Measurements from ENCODE around the gene SMCO4. TPM values are rescaled to one million over a fixed set of nuclear protein-coding genes. Genes with fewer than 3 reads are reported as not detected.
A peak's percentile ranks its signal among the peaks of the same experiment; 100 is the strongest.

The SMCO4 gene
- total RNA-seq, 4 donors from 2014 or later: 7.1 to 28.2 (median 13.0) TPM

GRCh38 chr11:93481279-93481678 lies 61.9 kb downstream of the SMCO4 start:
- 44 to 47% methylated on average over 10 to 11 of the region's 16 CpGs for WGBS, 2 donors
- Histone ChIP-seq H3K36me3 (peaks cover 0 to 10% (median 0%) of the 10 kb centered on the region in 3 donors), H3K27ac (peak overlapping the region in 3 of 4 donors; percentile 30 to 67 (median 51)), H3K27me3 (no peaks in the 10 kb centered on the region), H3K4me3 (peak overlapping the region in 1 of 4 donors; percentile 22), H3K4me1 (peaks cover 0 to 38% (median 10%) of the 10 kb centered on the region in 3 donors), H3K9me3 (no peaks in the 10 kb centered on the region)
- intact Hi-C loops (cut with DNase I): no loop called here
- DNase-seq: no peak
- TF ChIP-seq CTCF (IDR thresholded peaks at IDR 0.05) (no peak), POLR2A (IDR thresholded peaks at IDR 0.05) (no peak)

GRCh38 chr11:93480756-93481155 lies 62.4 kb downstream of the SMCO4 start:
- Histone ChIP-seq H3K27me3 (no peaks in the 10 kb centered on the region), H3K4me1 (peaks cover 0 to 38% (median 10%) of the 10 kb centered on the region in 3 donors), H3K27ac (peak overlapping the region in 1 of 4 donors; percentile 67), H3K4me3 (no peak overlapping the region), H3K36me3 (peaks cover 0 to 10% (median 0%) of the 10 kb centered on the region in 3 donors), H3K9me3 (no peaks in the 10 kb centered on the region)
- 38 to 69% methylated on average over 1 of the region's 1 CpG for WGBS, 2 donors
- DNase-seq: no peak
- intact Hi-C loops (cut with DNase I): no loop called here
- TF ChIP-seq CTCF (IDR thresholded peaks at IDR 0.05) (no peak), POLR2A (IDR thresholded peaks at IDR 0.05) (no peak)

- no peak for DNase-seq
- Histone ChIP-seq H3K27me3 (no peaks in the 10 kb centered on the region), H3K36me3 (peaks cover 0 to 10% (median 0%) of the 10 kb centered on the region in 3 donors), H3K9me3 (no peaks in the 10 kb centered on the region), H3K4me1 (peaks cover 0 to 37% (median 10%) of the 10 kb centered on the region in 3 donors), H3K27ac (no peak overlapping the region), H3K4me3 (no peak overlapping the region)
- WGBS, 2 donors: 94 to 98% methylated on average over 6 of the region's 6 CpGs
- intact Hi-C loops (cut with DNase I): no loop called here
- no peak for TF ChIP-seq CTCF (IDR thresholded peaks at IDR 0.05)
- TF ChIP-seq POLR2A (IDR thresholded peaks at IDR 0.05): no peak
These were observed 62.9 kb downstream of the SMCO4 start for GRCh38 chr11:93480256-93480655.

GRCh38 chr11:93478841-93479240 lies 64.3 kb downstream of the SMCO4 start:
- intact Hi-C loops (cut with DNase I): no loop called here
- Histone ChIP-seq H3K4me3 (no peak overlapping the region), H3K27me3 (no peaks in the 10 kb centered on the region), H3K4me1 (peaks cover 0 to 30% (median 10%) of the 10 kb centered on the region in 3 donors), H3K36me3 (peaks cover 0 to 10% (median 0%) of the 10 kb centered on the region in 3 donors), H3K27ac (no peak overlapping the region), H3K9me3 (no peaks in the 10 kb centered on the region)
- WGBS, 2 donors: 100% methylated on average over 1 to 7 of the region's 19 CpGs
- no peak for DNase-seq
- TF ChIP-seq POLR2A (IDR thresholded peaks at IDR 0.05) (no peak), CTCF (IDR thresholded peaks at IDR 0.05) (no peak)

GRCh38 chr11:93477684-93478234 lies 65.4 kb downstream of the SMCO4 start:
- intact Hi-C loops (cut with DNase I): no loop called here
- no peak for TF ChIP-seq CTCF (IDR thresholded peaks at IDR 0.05)
- TF ChIP-seq POLR2A (IDR thresholded peaks at IDR 0.05): no peak
- Histone ChIP-seq H3K27me3 (no peaks in the 10 kb centered on the region), H3K4me3 (no peak overlapping the region), H3K27ac (no peak overlapping the region), H3K9me3 (no peaks in the 10 kb centered on the region), H3K36me3 (peaks cover 0 to 10% (median 0%) of the 10 kb centered on the region in 3 donors), H3K4me1 (peaks cover 0 to 30% (median 10%) of the 10 kb centered on the region in 3 donors)
- 86 to 87% methylated on average over 4 to 10 of the region's 11 CpGs for WGBS, 2 donors
- DNase-seq: no peak

All from esophagus squamous epithelium (tissue), 5 donors.